Tibial nerve (tissue), 4 donors: ENCODE results near the gene RAB10. TPM values are rescaled to one million over a fixed set of nuclear protein-coding genes. Genes with fewer than 3 reads are reported as not detected.
"Not testable (repeated sequence)": the region's sequence is repeated elsewhere in the genome, so short reads cannot be mapped to it uniquely, and the experiment has no call there.

Experiments
- DNase-seq, 2 donors: peaks; one replicate each; pipeline ENCODE4 v3.0.0-alpha.2; 2019; ENCODE audit warnings: low spot score in 2 of 2
- H3K27ac ChIP-seq, 4 donors: fragments of 200-600 bp; sonication (generic) in 3 of 4; one replicate each; pipeline ENCODE4 v1.5.1; 2017 to 2019; ENCODE audit warnings: mild to moderate bottlenecking in 1 of 4
- H3K27me3 ChIP-seq, 2 donors: fragments of 200-600 bp; sonication (generic) in 1 of 2; one replicate each; pipeline versions ENCODE4 v1.5.1 to v1.6.0; 2017 to 2019
- H3K36me3 ChIP-seq, 3 donors: fragments of 200-600 bp; sonication (generic); one replicate each; pipeline ENCODE4 v1.5.1; 2018 to 2019
- H3K4me1 ChIP-seq, 4 donors: fragments of 200-600 bp; sonication (generic) in 3 of 4; one replicate each; pipeline ENCODE4 v1.5.1; 2017 to 2019
- H3K4me3 ChIP-seq, 4 donors: fragments of 200-600 bp; sonication (generic) in 3 of 4; one replicate each; pipeline ENCODE4 v1.5.1; 2017 to 2019; ENCODE audit warnings: mild to moderate bottlenecking in 1 of 4, moderate library complexity in 1 of 4
- H3K9me3 ChIP-seq, 4 donors: fragments of 200-600 bp; sonication (generic) in 3 of 4; one replicate each; pipeline ENCODE4 v1.5.1; 2017 to 2019
- EP300 ChIP-seq, 2 donors: sonication (generic); formaldehyde crosslinking; IDR thresholded peaks; one replicate each; pipeline ENCODE4 v1.6.1; 2017; ENCODE audit warnings: antibody characterized with exemption in 2 of 2, mild to moderate bottlenecking in 1 of 2
- POLR2A ChIP-seq, 2 donors: fragments of 450-650 bp; IDR thresholded peaks; one replicate each; pipeline ENCODE4 v1.6.1; 2017; ENCODE audit warnings: antibody characterized with exemption in 2 of 2, mild to moderate bottlenecking in 2 of 2, moderate library complexity in 2 of 2
- WGBS, 2 donors: methylation state at CpG; one replicate each; pipeline ENCODE4 v1.1.5; 2018; 5-methylcytosine and 5-hydroxymethylcytosine counted together
- total RNA-seq, 4 donors: library from RNA; depleted of rRNA; stranded (reverse); fragments of >200 nt; gene quantifications; one replicate each; pipeline ENCODE4 v1.1.0, GENCODE V29; 2016
- TF ChIP-seq, protein P1 (sequence below), 5 experiments: fragments of 200-600 bp in 3 of 5; fragments of 450-650 bp in 2 of 5; sonication (generic) in 3 of 5; IDR thresholded peaks; one replicate each; pipeline ENCODE4 v1.5.1; 2016 to 2019; ENCODE audit warnings: antibody characterized with exemption in 5 of 5, mild to moderate bottlenecking in 3 of 5, moderate library complexity in 2 of 5

Gene RAB10
- total RNA-seq, 4 donors from 2014 or later, result 133 to 196 (median 155) TPM

DNA sequence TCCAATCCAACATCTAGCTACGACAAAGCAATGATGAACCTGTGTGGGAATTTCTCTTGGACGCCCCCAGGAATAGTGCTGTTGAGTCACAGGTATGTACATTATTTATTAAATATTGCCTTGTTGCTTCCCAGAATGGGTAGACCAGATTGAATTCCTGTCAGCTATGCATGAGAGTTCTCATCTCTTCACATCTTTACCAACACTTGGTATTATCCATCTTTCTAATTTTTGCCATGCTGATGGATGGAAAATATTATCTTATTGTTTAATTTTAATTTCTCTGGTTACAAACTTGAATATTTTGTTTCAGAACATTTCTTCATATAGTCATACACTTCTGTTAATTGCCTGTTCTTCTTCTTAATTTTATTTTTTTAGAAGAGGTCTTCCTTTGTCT, 9.6 kb upstream of the RAB10 start:
- Histone ChIP-seq H3K27ac (no peak overlapping the region), H3K4me1 (no peaks in the 10 kb centered on the region), H3K4me3 (no peak overlapping the region), H3K9me3 (no peaks in the 10 kb centered on the region), H3K36me3 (no peaks in the 10 kb centered on the region), H3K27me3 (no peaks in the 10 kb centered on the region)
- TF ChIP-seq, protein P1, sequence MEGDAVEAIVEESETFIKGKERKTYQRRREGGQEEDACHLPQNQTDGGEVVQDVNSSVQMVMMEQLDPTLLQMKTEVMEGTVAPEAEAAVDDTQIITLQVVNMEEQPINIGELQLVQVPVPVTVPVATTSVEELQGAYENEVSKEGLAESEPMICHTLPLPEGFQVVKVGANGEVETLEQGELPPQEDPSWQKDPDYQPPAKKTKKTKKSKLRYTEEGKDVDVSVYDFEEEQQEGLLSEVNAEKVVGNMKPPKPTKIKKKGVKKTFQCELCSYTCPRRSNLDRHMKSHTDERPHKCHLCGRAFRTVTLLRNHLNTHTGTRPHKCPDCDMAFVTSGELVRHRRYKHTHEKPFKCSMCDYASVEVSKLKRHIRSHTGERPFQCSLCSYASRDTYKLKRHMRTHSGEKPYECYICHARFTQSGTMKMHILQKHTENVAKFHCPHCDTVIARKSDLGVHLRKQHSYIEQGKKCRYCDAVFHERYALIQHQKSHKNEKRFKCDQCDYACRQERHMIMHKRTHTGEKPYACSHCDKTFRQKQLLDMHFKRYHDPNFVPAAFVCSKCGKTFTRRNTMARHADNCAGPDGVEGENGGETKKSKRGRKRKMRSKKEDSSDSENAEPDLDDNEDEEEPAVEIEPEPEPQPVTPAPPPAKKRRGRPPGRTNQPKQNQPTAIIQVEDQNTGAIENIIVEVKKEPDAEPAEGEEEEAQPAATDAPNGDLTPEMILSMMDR (IDR thresholded peaks at IDR 0.05), result no peak
- TF ChIP-seq EP300 (IDR thresholded peaks at IDR 0.05), result no peak
- WGBS, 2 donors, result 98 to 100% methylated on average over 2 of the region's 2 CpGs
- no peak for DNase-seq

DNA sequence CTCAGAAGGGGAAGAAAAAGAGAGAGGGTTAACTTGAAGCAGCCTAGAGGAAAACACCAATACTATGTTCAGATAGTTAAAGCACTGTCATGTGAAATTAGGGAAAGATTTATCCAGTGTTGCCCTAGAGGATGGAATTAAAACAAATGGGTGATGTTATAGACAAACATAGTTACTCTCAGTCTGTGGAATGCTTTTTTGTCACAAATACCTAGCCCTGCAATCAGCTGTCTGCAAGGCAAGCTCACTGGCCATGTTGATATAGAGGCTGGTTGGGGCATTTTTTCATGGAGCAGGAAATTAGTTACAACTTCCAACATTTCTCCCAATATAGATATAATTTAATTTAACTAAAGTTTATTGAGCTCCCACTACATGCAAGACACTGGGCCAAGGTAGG, 8.4 kb upstream of the RAB10 start:
- Histone ChIP-seq H3K27me3 (no peaks in the 10 kb centered on the region), H3K9me3 (no peaks in the 10 kb centered on the region), H3K36me3 (no peaks in the 10 kb centered on the region), H3K27ac (no peak overlapping the region), H3K4me3 (no peak overlapping the region), H3K4me1 (no peaks in the 10 kb centered on the region)
- no peak for DNase-seq
- TF ChIP-seq, protein P1 (IDR thresholded peaks at IDR 0.05), result no peak
- TF ChIP-seq POLR2A (IDR thresholded peaks at IDR 0.05) (no peak), EP300 (IDR thresholded peaks at IDR 0.05) (no peak)

DNA sequence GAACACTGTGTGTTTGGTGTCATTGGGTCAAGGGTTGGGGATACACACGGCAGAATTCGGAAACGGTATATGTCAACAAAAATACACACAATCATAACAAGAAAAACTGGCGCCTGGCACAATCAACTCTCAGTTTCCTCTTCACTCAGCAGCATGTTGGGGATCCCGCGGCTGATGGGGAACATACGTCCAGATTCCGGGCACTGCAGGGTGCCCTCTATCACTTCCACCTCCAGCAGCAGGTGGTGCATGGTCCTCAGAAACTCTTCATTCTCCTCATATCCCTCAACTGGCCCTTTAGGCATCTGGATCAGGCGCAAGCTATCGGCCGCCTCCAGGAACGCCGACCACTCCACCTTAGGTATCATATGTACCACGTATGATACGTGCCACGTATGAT, 5.8 kb upstream of the RAB10 start:
- not testable (repeated sequence) for H3K4me1 ChIP-seq, H3K4me3 ChIP-seq, H3K27ac ChIP-seq, H3K9me3 ChIP-seq, DNase-seq, H3K36me3 ChIP-seq, H3K27me3 ChIP-seq
- 91 to 93% methylated on average over 16 of the region's 16 CpGs for WGBS, 2 donors

DNA sequence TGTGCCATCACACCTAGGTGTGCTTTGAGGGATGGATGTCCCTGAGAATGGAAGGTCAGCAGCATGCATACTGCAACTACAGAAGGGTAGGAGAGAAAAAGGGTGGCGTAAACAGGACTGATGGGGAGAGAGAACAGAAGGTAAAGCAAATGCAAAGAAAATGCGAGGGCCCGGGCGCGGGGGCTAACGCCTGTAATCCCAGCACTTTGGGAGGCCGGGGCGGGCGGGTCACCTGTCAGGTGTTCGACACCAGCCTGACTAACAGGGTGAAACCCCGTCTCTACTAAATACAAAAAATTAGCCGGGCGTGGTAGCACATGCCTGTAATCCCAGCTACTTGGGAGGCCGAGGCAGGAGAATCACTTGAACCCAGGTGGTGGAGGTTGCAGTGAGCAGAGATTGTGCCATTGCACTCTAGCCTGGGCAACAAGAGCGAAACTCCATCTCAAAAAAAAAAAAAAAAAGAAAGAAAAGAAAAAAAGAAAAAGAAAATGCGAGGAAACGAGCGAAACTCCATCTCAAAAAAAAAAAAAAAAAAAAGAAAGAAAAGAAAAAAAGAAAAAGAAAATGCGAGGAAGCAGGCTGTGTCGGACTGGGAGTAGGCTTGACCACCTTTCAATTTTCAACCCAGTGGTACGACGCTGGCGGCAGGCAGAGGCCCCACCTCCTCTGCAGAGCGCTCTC, 1.2 kb upstream of the RAB10 start:
- not testable (repeated sequence) for DNase-seq, H3K9me3 ChIP-seq, H3K27me3 ChIP-seq, H3K36me3 ChIP-seq
- peak overlapping the region; percentile 71 to 97 (median 80) for H3K4me3 ChIP-seq
- H3K27ac ChIP-seq, result peak overlapping the region; percentile 88 to 98 (median 96)
- peaks cover 0 to 28% (median 13%) of the 10 kb centered on the region in 4 donors for H3K4me1 ChIP-seq
- 41 to 44% methylated on average over 24 of the region's 24 CpGs for WGBS, 2 donors

DNA sequence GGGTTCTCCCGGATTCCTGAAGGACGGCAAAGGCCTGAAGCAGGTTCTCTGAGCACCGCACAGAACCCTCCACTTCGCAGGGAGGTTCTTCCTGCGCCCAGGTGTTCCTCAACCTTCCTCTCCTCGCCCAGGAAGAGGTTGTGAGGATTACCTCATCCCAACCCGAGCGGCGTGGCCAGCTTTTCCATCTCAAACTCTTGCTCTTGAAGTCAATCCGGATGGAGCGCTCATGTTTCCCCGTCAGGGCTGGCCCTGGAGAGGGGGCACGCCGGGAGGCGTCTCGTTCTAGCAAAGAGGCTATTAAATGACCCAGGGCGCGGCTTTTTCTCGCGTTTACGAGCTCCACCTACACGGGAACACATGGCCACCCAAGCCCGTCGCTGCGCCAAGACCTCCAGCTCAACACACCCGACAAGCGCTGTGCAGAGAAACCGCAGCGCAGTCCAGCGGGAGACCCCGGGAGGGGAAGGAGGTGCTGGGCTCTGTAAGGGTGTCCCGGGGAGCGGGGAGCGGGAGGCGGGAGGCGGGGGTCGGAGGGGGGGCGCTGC, 540 bp upstream of the RAB10 start:
- peaks cover 0 to 10% (median 0%) of the 10 kb centered on the region in 3 donors for H3K36me3 ChIP-seq
- no peak for TF ChIP-seq EP300 (IDR thresholded peaks at IDR 0.05)
- H3K4me1 ChIP-seq, result peaks cover 0 to 34% (median 13%) of the 10 kb centered on the region in 4 donors
- WGBS, 2 donors, result 0 to 1% methylated on average over 32 to 36 of the region's 38 CpGs
- no peak for DNase-seq
- no peaks in the 10 kb centered on the region for H3K9me3 ChIP-seq
- H3K4me3 ChIP-seq, result peak overlapping the region; percentile 71 to 97 (median 80)
- H3K27me3 ChIP-seq, result no peaks in the 10 kb centered on the region
- peak overlapping the region; percentile 88 to 98 (median 96) for H3K27ac ChIP-seq

DNA sequence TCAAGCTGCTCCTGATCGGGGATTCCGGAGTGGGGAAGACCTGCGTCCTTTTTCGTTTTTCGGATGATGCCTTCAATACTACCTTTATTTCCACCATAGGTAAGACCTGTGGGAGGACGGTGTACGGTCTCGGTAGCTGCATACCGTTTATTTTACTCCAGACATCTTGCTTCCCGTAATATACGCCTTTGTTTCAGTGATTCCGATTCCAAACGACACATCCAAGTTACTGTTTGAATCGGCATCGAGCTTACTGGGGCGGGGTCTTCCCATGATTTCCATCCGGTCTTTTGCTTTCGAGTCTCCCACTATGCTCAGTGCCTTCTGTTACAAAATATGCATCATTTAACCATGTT, 731 bp downstream of the RAB10 start:
- no peak for DNase-seq
- Histone ChIP-seq H3K4me1 (peaks cover 0 to 44% (median 15%) of the 10 kb centered on the region in 4 donors), H3K4me3 (peak overlapping the region; percentile 71 to 97 (median 80)), H3K27ac (peak overlapping the region; percentile 88 to 98 (median 96)), H3K36me3 (peaks cover 0 to 10% (median 0%) of the 10 kb centered on the region in 3 donors), H3K27me3 (no peaks in the 10 kb centered on the region), H3K9me3 (no peaks in the 10 kb centered on the region)
- TF ChIP-seq EP300 (IDR thresholded peaks at IDR 0.05) (no peak), POLR2A (IDR thresholded peaks at IDR 0.05) (no peak)
- TF ChIP-seq, protein P1 (IDR thresholded peaks at IDR 0.05), result no peak
- WGBS, 2 donors, result 0 to 1% methylated on average over 18 of the region's 18 CpGs
